GM19035 (cell line): ENCODE measurements around the gene PTAR1.

Source experiments
- ATAC-seq: cut with Tn5 transposase; IDR thresholded peaks from one replicate; pipeline ENCODE4 v1.9.1; 2021; ENCODE audit not compliant: unreplicated experiment

The PTAR1 gene

DNA sequence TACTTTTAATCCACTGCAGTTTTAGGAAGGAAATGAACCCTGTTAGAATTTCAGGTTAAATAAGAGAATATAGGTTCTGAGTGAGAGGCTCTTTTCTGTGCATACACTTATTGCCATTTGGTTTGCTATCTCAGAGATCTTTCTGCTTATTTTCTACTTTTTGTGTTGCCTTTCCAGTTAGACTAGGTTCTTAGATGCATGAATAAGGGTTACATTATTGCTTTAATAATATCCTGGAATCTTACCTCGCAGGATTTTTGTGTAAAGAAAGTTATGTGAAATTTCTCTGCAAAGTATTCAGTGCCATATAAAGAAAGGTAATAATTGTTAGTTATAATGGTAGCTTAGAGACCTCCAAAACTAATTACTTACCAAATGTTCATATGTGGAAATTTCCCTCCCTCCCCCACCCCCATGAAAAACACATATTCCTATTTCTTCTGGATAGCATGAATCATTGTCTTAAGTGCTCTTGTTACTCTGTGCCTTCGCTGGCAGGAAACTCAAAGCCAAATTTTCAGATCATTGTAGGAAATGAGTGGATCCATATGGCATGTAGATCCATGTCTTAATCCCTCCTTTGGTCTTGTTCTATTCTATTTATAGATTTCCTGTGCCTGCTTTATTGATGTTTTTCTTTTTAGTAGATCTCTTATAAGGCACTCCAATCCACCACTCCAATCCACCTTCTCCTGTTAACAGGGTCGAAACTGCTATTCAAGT, 84.9 kb downstream of the PTAR1 start:
- no peak for ATAC-seq

DNA sequence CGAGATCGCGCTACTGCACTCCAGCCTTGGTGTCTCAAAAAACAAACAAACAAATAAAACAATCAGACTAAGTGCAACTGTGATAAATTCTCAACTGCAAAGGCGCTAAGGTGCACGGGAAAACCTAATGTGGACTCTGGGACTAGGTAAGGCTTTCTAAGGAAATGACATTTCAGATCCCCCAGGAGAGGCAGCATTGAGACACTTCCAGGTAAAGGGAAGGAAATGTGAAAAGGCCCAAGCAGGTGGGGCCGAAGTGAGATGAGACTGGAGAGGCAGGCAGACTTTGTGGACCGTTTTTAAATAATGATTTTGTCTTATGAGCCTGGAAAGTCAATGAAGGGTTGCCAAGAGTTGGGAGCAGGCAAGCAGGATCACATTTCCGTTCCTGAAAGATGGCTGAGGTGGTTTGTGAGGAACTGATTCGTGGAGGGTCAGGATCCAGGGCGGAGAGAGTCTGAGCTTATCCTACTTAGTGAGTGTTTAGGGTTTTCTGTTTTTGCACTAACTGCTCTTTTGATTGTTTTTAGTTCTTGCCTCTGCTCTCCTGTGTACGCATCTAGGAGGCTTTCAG, 85.6 kb downstream of the PTAR1 start:
- ATAC-seq = no peak

GRCh38 chr9:69673311-69673640, 86.5 kb downstream of the PTAR1 start:
- ATAC-seq = no peak

- ATAC-seq = peak; percentile 95
These were observed 87.1 kb downstream of the PTAR1 start for GRCh38 chr9:69672596-69673310.

DNA sequence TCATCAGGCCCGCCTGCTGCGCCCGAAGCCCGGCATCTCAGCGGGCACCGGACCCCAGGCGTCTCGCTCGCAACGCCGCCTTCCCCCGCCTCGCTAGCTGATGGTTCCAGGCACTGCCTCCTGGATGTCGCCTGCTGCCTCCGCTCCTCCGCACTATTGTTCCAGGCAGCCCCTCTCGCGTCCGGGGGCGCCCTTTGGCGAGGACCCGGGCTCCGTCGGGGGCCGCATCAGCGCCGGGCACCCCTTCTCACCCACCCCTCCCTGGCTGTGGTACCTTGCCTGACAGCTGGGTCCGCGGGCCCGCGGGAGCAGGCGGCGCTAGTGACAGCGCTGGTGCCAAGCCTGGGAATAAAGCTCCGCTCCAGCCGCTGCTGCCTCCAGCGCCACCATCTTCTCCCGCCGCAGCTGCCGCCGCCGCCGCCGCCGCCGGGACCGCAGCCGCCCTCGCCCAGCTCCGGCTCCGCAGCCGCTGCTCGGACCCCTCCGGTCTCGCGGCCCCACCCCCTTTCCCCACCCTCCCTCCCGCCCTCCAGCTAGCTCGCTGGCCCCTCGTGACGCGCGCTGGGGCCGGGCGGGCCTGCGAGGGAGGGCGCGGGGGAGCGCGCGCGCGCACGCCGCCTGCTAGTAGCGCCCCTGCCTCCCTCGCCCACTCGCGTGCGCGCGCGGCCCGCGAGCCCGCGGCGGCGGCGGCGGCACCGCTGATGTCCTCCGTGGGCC, 87.8 kb downstream of the PTAR1 start, which contains the start of gene APBA1:
Gene APBA1 (minus strand): TSS at position 493 of the 717 bp plus-strand sequence.
- peak; percentile 46 for ATAC-seq

- no peak for ATAC-seq
These were observed 88.4 kb downstream of the PTAR1 start for GRCh38 chr9:69671311-69671878.

- ATAC-seq = no peak
These were observed 92.5 kb downstream of the PTAR1 start for GRCh38 chr9:69667306-69667705.

DNA sequence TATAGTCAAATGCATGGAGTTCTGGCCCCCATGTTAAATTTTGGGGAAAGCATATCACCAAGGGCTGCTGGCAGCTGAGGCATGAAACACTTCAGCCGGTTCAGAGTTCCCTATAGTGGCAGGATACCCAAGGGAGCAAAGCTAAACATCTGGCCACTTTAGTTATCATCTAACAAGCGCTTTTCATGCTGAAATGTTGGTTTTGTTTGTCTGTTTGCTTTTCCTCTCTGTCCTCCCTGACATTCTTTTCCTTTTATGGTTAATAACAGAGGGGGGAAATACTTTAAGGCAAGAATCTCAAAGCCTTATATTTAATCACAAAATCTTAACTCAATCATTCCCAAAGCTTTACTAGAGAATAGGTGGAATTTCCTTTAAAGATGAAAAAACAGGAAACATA, 99.5 kb downstream of the PTAR1 start:
- ATAC-seq = no peak
